ENCODE measurements around the gene PICALM. TPM values are rescaled to one million over a fixed set of nuclear protein-coding genes. Genes with fewer than 3 reads are reported as not detected.

The PICALM gene
- total and polyA plus RNA-seq, 2 of the 8 experiments (the other 6 are each of a cell fraction or from before 2014, with no cell fraction given), result 69.4 to 71.3 TPM

DNA sequence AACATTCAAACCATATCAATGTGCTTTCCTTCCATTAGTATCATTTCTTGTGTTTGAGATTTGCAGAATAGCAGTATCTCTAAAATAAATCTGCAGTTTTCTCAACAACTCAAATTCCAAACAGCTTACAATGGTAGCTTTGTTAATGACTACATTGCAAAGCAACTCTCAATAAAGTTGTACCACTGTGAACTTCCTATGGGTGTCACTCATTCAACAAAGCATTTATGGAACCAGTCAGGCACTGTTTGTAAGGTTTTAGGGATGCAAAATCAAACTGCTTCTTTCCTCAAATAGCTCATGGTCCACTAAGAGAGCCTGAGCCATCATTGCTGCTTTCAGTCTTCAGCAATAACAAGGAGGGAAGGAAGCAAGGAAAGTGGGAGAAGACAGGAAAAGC lies 122.7 kb downstream of the PICALM start:
- FAIRE-seq, result no peak
- no peaks in the 10 kb centered on the region; a peak in 1 of 4 replicates for H3K9me3 ChIP-seq (ENCODE audit: insufficient read depth in 2 of 2, low read depth in 1 of 2, low read length in 1 of 2)
- DNase-seq (ENCODE audit: low read depth in 1 of 2, low spot score in 2 of 2), result no peak
- no peaks in the 10 kb centered on the region for H3K79me2 ChIP-seq (ENCODE audit: control insufficient read depth in 1 of 2, insufficient read depth in 2 of 2, low read length in 2 of 2)
- no peaks in the 10 kb centered on the region for H3K27me3 ChIP-seq (replicated peaks in 1 of 4; ENCODE audit: control insufficient read depth in 3 of 4, extremely low read depth in 1 of 4, insufficient read depth in 3 of 4, low read length in 3 of 4)
- no peak overlapping the region for H2BK15ac ChIP-seq (ENCODE audit: low read length)
- H3K4me2 ChIP-seq (ENCODE audit: insufficient read depth in 1 of 2, low read depth in 2 of 2, low read length in 2 of 2), result no peak overlapping the region
- no peaks in the 10 kb centered on the region for H3K23me2 ChIP-seq (ENCODE audit: low read depth, low read length)
- no peak overlapping the region for H3K56ac ChIP-seq (replicated peaks; ENCODE audit: insufficient read length, low read depth, low read length)
- no peak overlapping the region for H3K9ac ChIP-seq (replicated peaks in 1 of 4; ENCODE audit: extremely low read depth in 1 of 4, low read depth in 3 of 4, low read length in 3 of 4)
- H2AFZ ChIP-seq (ENCODE audit: low read length), result no peak overlapping the region
- no peak overlapping the region for H3K14ac ChIP-seq (ENCODE audit: insufficient read length)
- no peak overlapping the region for H3K4ac ChIP-seq (replicated peaks; ENCODE audit: insufficient read length, low read depth, low read length)
- H3K23ac ChIP-seq (ENCODE audit: insufficient read length), result no peak overlapping the region
- H2AK5ac ChIP-seq (ENCODE audit: low read depth, low read length), result no peak overlapping the region
- no peak overlapping the region for H3K27ac ChIP-seq (ENCODE audit: low read depth, low read length)
- no peak overlapping the region for H4K91ac ChIP-seq (replicated peaks; ENCODE audit: insufficient read length, low read length)
- H2BK20ac ChIP-seq (ENCODE audit: low read length), result no peak overlapping the region
- H3K79me1 ChIP-seq (ENCODE audit: low read depth, low read length), result no peaks in the 10 kb centered on the region
- H2BK5ac ChIP-seq (ENCODE audit: low read depth, low read length), result no peak overlapping the region
- no peak overlapping the region for H4K8ac ChIP-seq (ENCODE audit: extremely low read depth, insufficient read depth, low read length)
- H2BK120ac ChIP-seq (replicated peaks; ENCODE audit: low read depth, low read length), result no peak overlapping the region
- H2BK12ac ChIP-seq (ENCODE audit: low read depth, low read length), result no peak overlapping the region
- H4K20me1 ChIP-seq (replicated peaks in 1 of 2; ENCODE audit: control insufficient read depth in 1 of 2, insufficient read depth in 2 of 2, low read length in 2 of 2), result no peaks in the 10 kb centered on the region
- no peak overlapping the region for H3K4me3 ChIP-seq (ENCODE audit: extremely low read depth in 1 of 4, insufficient read depth in 2 of 4, low read depth in 3 of 4, low read length in 4 of 4)
- H4K5ac ChIP-seq (ENCODE audit: insufficient read length, low read depth, low read length), result no peak overlapping the region
- H3K4me1 ChIP-seq (replicated peaks in 1 of 4; ENCODE audit: control insufficient read depth in 3 of 4, insufficient read depth in 4 of 4, low read length in 3 of 4), result no peaks in the 10 kb centered on the region
- ChIA-PET CTCF (ENCODE audit: partially characterized antibody) (interaction anchor here (0.9 to 1.3 kb wide), 3 partner anchors 38 to 248 kb away, joined by 3 to 4 read pairs (median 3); partner anchors contain the start of gene CCDC83), POLR2A (ENCODE audit: partially characterized antibody) (no interaction called here)
- H3K36me3 ChIP-seq (ENCODE audit: control insufficient read depth in 2 of 4, insufficient read depth in 4 of 4, low read length in 3 of 4), result no peaks in the 10 kb centered on the region
- no peak overlapping the region for H3K18ac ChIP-seq (ENCODE audit: extremely low read depth, low read length)
- TF ChIP-seq POLR2A (IDR thresholded peaks at IDR 0.05; ENCODE audit: control extremely low read depth in 1 of 2, low read depth in 2 of 2, low read length in 2 of 2), result no peak
- no peak for TF ChIP-seq TAF1 (IDR thresholded peaks at IDR 0.05; ENCODE audit: low read depth, low read length)
- TF ChIP-seq RXRA (IDR thresholded peaks at IDR 0.05; ENCODE audit: insufficient read depth, low read depth, low read length), result no peak
- TF ChIP-seq, protein P1, sequence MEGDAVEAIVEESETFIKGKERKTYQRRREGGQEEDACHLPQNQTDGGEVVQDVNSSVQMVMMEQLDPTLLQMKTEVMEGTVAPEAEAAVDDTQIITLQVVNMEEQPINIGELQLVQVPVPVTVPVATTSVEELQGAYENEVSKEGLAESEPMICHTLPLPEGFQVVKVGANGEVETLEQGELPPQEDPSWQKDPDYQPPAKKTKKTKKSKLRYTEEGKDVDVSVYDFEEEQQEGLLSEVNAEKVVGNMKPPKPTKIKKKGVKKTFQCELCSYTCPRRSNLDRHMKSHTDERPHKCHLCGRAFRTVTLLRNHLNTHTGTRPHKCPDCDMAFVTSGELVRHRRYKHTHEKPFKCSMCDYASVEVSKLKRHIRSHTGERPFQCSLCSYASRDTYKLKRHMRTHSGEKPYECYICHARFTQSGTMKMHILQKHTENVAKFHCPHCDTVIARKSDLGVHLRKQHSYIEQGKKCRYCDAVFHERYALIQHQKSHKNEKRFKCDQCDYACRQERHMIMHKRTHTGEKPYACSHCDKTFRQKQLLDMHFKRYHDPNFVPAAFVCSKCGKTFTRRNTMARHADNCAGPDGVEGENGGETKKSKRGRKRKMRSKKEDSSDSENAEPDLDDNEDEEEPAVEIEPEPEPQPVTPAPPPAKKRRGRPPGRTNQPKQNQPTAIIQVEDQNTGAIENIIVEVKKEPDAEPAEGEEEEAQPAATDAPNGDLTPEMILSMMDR (IDR thresholded peaks at IDR 0.05; ENCODE audit: control extremely low read depth in 1 of 3, insufficient read depth in 1 of 3, low read depth in 1 of 3, low read length in 3 of 3), result no peak
- no peak for TF ChIP-seq CHD1 (IDR thresholded peaks at IDR 0.05; ENCODE audit: low read depth, low read length)
- no peak for TF ChIP-seq SIRT6 (IDR thresholded peaks at IDR 0.05; ENCODE audit: low read length)
- TF ChIP-seq HDAC2 (IDR thresholded peaks at IDR 0.05; ENCODE audit: borderline replicate concordance in 1 of 2, low read depth in 2 of 2, low read length in 2 of 2), result no peak
- no peak for TF ChIP-seq MAFK (IDR thresholded peaks at IDR 0.05; ENCODE audit: low read depth, low read length)
- no peak for TF ChIP-seq ASH2L (IDR thresholded peaks at IDR 0.05; ENCODE audit: low read length)
- TF ChIP-seq, protein P2, sequence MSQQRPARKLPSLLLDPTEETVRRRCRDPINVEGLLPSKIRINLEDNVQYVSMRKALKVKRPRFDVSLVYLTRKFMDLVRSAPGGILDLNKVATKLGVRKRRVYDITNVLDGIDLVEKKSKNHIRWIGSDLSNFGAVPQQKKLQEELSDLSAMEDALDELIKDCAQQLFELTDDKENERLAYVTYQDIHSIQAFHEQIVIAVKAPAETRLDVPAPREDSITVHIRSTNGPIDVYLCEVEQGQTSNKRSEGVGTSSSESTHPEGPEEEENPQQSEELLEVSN (IDR thresholded peaks at IDR 0.05), result no peak
- no peak for TF ChIP-seq FOSL1 (IDR thresholded peaks at IDR 0.05; ENCODE audit: insufficient read depth, low read depth, low read length)

Measured in H1 (cell line).